ENCODE results near the gene GNAZ. TPM values are rescaled to one million over a fixed set of nuclear protein-coding genes. Genes with fewer than 3 reads are reported as not detected.
A peak's percentile ranks its signal among the peaks of the same experiment; 100 is the strongest.

The GNAZ gene
- total RNA-seq, 8 experiments from 2014 or later, result 3.5 to 47.0 (median 35.9) TPM

GRCh38 chr22:23078462-23078787 is 8.1 kb downstream of the GNAZ start:
- in situ Hi-C loops (cut with MboI; ENCODE audit: low pct_unique_long_range_greater_than_20kb in 2 of 9, low sequenced_read_pairs in 9 of 9, unreplicated experiment in 9 of 9), result no loop called here
- no peak for ATAC-seq (replicated peaks in 6 of 8)
- WGBS, 10 experiments, result no CpG with 5 or more reads among the region's 3 CpGs
- H3K27ac ChIP-seq, result no peak overlapping the region
- H3K4me1 ChIP-seq (replicated peaks in 1 of 2), result peaks cover 11 to 22% of the 10 kb centered on the region in 2 donors
- no peak overlapping the region for H3K4me3 ChIP-seq

- 50 to 97% (median 72%) methylated on average over 1 to 7 of the region's 9 CpGs; no CpG with 5 or more reads in 3 of the 10 experiments for WGBS, 10 experiments
- no peak for ATAC-seq (replicated peaks in 6 of 8)
- Histone ChIP-seq H3K4me1 (replicated peaks in 1 of 2) (peaks cover 11 to 22% of the 10 kb centered on the region in 2 donors), H3K4me3 (no peak overlapping the region), H3K27ac (peak overlapping the region in 1 of 2 donors; percentile 60)
- in situ Hi-C loops (cut with MboI; ENCODE audit: low pct_unique_long_range_greater_than_20kb in 2 of 9, low sequenced_read_pairs in 9 of 9, unreplicated experiment in 9 of 9), result no loop called here
Observed at GRCh38 chr22:23079240-23079768, 9.0 kb downstream of the GNAZ start.

GRCh38 chr22:23079814-23080521 is 9.6 kb downstream of the GNAZ start:
- Histone ChIP-seq H3K27ac (peak overlapping the region; percentile 60 to 66), H3K4me3 (no peak overlapping the region), H3K4me1 (replicated peaks in 1 of 2) (peaks cover 11 to 22% of the 10 kb centered on the region in 2 donors)
- in situ Hi-C loops (cut with MboI; ENCODE audit: low pct_unique_long_range_greater_than_20kb in 2 of 9, low sequenced_read_pairs in 9 of 9, unreplicated experiment in 9 of 9), result no loop called here
- 70 to 100% (median 91%) methylated on average over 1 to 6 of the region's 9 CpGs; no CpG with 5 or more reads in 4 of the 10 experiments for WGBS, 10 experiments
- peak in 5 of 8 experiments; percentile 33 to 46 (median 41) for ATAC-seq (replicated peaks in 6 of 8)

- in situ Hi-C loops (cut with MboI; ENCODE audit: low pct_unique_long_range_greater_than_20kb in 2 of 9, low sequenced_read_pairs in 9 of 9, unreplicated experiment in 9 of 9), result no loop called here
- H3K4me1 ChIP-seq (replicated peaks in 1 of 2), result peaks cover 14 to 27% of the 10 kb centered on the region in 2 donors
- H3K27ac ChIP-seq, result peak overlapping the region; percentile 60 to 66
- ATAC-seq (replicated peaks in 6 of 8), result peak in 6 of 8 experiments; percentile 27 to 92 (median 89)
- 57 to 100% (median 71%) methylated on average over 2 to 9 of the region's 11 CpGs for WGBS, 10 experiments
- no peak overlapping the region for H3K4me3 ChIP-seq
Observed at GRCh38 chr22:23080613-23081290, 10.4 kb downstream of the GNAZ start.

GRCh38 chr22:23082534-23083314 is 12.4 kb downstream of the GNAZ start:
- in situ Hi-C loops (cut with MboI; ENCODE audit: low pct_unique_long_range_greater_than_20kb in 2 of 9, low sequenced_read_pairs in 9 of 9, unreplicated experiment in 9 of 9), result no loop called here
- peaks cover 15 to 30% of the 10 kb centered on the region in 2 donors for H3K4me1 ChIP-seq (replicated peaks in 1 of 2)
- peak overlapping the region; percentile 45 to 47 for H3K27ac ChIP-seq
- H3K4me3 ChIP-seq, result no peak overlapping the region
- WGBS, 10 experiments, result 28 to 100% (median 86%) methylated on average over 1 to 4 of the region's 5 CpGs; no CpG with 5 or more reads in 4 of the 10 experiments
- no peak for ATAC-seq (replicated peaks in 6 of 8)

GRCh38 chr22:23083315-23084021 is 13.1 kb downstream of the GNAZ start:
- WGBS, 10 experiments, result 60 to 95% (median 86%) methylated on average over 1 to 3 of the region's 13 CpGs; no CpG with 5 or more reads in 6 of the 10 experiments
- in situ Hi-C loops (cut with MboI; ENCODE audit: low pct_unique_long_range_greater_than_20kb in 2 of 9, low sequenced_read_pairs in 9 of 9, unreplicated experiment in 9 of 9), result no loop called here
- H3K4me1 ChIP-seq (replicated peaks in 1 of 2), result peaks cover 15 to 30% of the 10 kb centered on the region in 2 donors
- H3K4me3 ChIP-seq, result no peak overlapping the region
- H3K27ac ChIP-seq, result peak overlapping the region; percentile 41 to 45
- no peak for ATAC-seq (replicated peaks in 6 of 8)

- peak in 1 of 8 experiments; percentile 7 for ATAC-seq (replicated peaks in 6 of 8)
- in situ Hi-C loops (cut with MboI; ENCODE audit: low pct_unique_long_range_greater_than_20kb in 2 of 9, low sequenced_read_pairs in 9 of 9, unreplicated experiment in 9 of 9), result no loop called here
- Histone ChIP-seq H3K4me3 (no peak overlapping the region), H3K4me1 (replicated peaks in 1 of 2) (peaks cover 15 to 23% of the 10 kb centered on the region in 2 donors), H3K27ac (peak overlapping the region; percentile 45 to 50)
- 93 to 100% (median 100%) methylated on average over 1 to 6 of the region's 14 CpGs; no CpG with 5 or more reads in 5 of the 10 experiments for WGBS, 10 experiments
Observed at GRCh38 chr22:23084453-23085350, 14.4 kb downstream of the GNAZ start.

- in situ Hi-C loops (cut with MboI; ENCODE audit: low pct_unique_long_range_greater_than_20kb in 2 of 9, low sequenced_read_pairs in 9 of 9, unreplicated experiment in 9 of 9), result no loop called here
Observed at GRCh38 chr22:23085351-23085671, 15.0 kb downstream of the GNAZ start.

GRCh38 chr22:23085785-23086184 is 15.5 kb downstream of the GNAZ start:
- no peak overlapping the region for H3K4me3 ChIP-seq

More at GRCh38 chr22:23085351-23085671, 15.0 kb downstream of the GNAZ start:
- WGBS, 10 experiments, result 83 to 100% (median 94%) methylated on average over 2 to 3 of the region's 3 CpGs; no CpG with 5 or more reads in 7 of the 10 experiments
- Histone ChIP-seq H3K4me1 (replicated peaks in 1 of 2) (peaks cover 11 to 17% of the 10 kb centered on the region in 2 donors), H3K27ac (peak overlapping the region; percentile 30 to 50), H3K4me3 (no peak overlapping the region)
- ATAC-seq (replicated peaks in 6 of 8), result no peak

GRCh38 chr22:23086263-23086662 is 15.9 kb downstream of the GNAZ start:
- in situ Hi-C loops (cut with MboI; ENCODE audit: low pct_unique_long_range_greater_than_20kb in 2 of 9, low sequenced_read_pairs in 9 of 9, unreplicated experiment in 9 of 9), result no loop called here
- 85 to 100% (median 95%) methylated on average over 1 to 4 of the region's 12 CpGs; no CpG with 5 or more reads in 6 of the 10 experiments for WGBS, 10 experiments
- H3K27ac ChIP-seq, result peak overlapping the region; percentile 44 to 75
- peaks cover 4 to 8% of the 10 kb centered on the region in 2 donors for H3K4me1 ChIP-seq (replicated peaks in 1 of 2)
- ATAC-seq (replicated peaks in 6 of 8), result no peak
- H3K4me3 ChIP-seq, result no peak overlapping the region

More at GRCh38 chr22:23085785-23086184, 15.5 kb downstream of the GNAZ start:
- ATAC-seq (replicated peaks in 6 of 8), result peak in 1 of 8 experiments; percentile 47
- in situ Hi-C loops (cut with MboI; ENCODE audit: low pct_unique_long_range_greater_than_20kb in 2 of 9, low sequenced_read_pairs in 9 of 9, unreplicated experiment in 9 of 9), result no loop called here
- peak overlapping the region; percentile 13 to 75 for H3K27ac ChIP-seq
- WGBS, 10 experiments, result 39 to 100% (median 79%) methylated on average over 1 to 8 of the region's 9 CpGs; no CpG with 5 or more reads in 2 of the 10 experiments
- H3K4me1 ChIP-seq (replicated peaks in 1 of 2), result peaks cover 7 to 12% of the 10 kb centered on the region in 2 donors

GRCh38 chr22:23086787-23087186 is 16.5 kb downstream of the GNAZ start:
- 76 to 100% (median 87%) methylated on average over 1 to 7 of the region's 10 CpGs; no CpG with 5 or more reads in 4 of the 10 experiments for WGBS, 10 experiments
- Histone ChIP-seq H3K4me1 (replicated peaks in 1 of 2) (peaks cover 4 to 8% of the 10 kb centered on the region in 2 donors), H3K4me3 (no peak overlapping the region), H3K27ac (peak overlapping the region; percentile 44 to 75)
- no peak for ATAC-seq (replicated peaks in 6 of 8)
- in situ Hi-C loops (cut with MboI; ENCODE audit: low pct_unique_long_range_greater_than_20kb in 2 of 9, low sequenced_read_pairs in 9 of 9, unreplicated experiment in 9 of 9), result no loop called here
